ENCODE results near the gene TGFBR3.
A peak's percentile ranks its signal among the peaks of the same experiment; 100 is the strongest.

DNA sequence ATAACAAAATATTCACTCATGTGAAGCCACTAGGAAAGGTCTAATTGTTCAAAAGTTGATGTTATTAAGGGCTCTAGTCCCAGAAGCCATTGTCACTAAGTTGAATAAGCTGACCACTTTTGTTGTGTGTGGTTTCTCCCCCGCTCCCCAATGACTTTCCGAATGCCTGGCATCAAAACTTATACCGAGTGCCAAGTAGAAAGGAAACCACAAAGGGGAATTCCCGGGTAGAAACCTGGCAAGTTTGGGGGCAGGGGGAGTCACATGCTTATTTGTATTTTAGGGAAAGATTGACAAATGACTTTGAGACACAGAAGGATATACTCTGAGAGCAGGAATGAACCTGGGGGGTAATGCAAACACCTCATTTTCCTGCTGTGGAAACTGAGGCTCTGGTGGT is 154.1 kb downstream of the TGFBR3 start:
- no peak for TF ChIP-seq CTCF (IDR thresholded peaks at IDR 0.05)
- no peak for TF ChIP-seq POLR2A (IDR thresholded peaks at IDR 0.05)
- peak in 1 of 2 donors; percentile 32 for TF ChIP-seq EP300 (IDR thresholded peaks at IDR 0.05)
